Thyroid gland (tissue), 4 donors: ENCODE data around the gene FAAP100.

Source experiments
- POLR2A ChIP-seq, 2 donors: fragments of 450-650 bp; IDR thresholded peaks; one replicate each; pipeline ENCODE4 v1.6.1; 2017; ENCODE audit warnings: antibody characterized with exemption in 2 of 2, mild to moderate bottlenecking in 2 of 2, moderate library complexity in 1 of 2
- TF ChIP-seq, protein P1 (sequence below), 6 experiments: fragments of 200-600 bp in 3 of 6; fragments of 450-650 bp in 3 of 6; sonication (generic) in 3 of 6; IDR thresholded peaks; one replicate each; pipeline ENCODE4 v1.5.1; 2016 to 2019; ENCODE audit warnings: antibody characterized with exemption in 6 of 6, mild to moderate bottlenecking in 2 of 6, inconsistent platforms in 1 of 6, moderate library complexity in 1 of 6

DNA sequence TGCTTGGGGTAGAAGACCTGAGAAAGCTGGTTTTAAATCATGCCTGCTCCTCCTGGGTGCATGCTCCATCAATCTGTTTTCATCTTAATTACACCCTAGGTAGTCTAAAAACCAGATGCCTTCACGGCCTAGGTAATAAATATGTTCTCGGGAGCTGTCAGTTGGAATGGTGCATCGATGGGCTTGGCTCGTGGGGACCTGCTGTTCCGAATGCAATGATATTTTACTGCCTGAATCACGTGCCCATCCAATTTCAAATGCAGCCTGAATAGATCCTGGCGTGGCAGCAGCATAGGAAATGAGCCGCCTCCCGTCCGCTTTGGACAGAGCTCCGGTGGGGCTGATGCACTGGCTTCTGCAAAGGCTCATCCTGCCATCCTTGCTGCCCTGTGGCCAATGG is 18.8 kb upstream of the FAAP100 start:
- TF ChIP-seq, protein P1, sequence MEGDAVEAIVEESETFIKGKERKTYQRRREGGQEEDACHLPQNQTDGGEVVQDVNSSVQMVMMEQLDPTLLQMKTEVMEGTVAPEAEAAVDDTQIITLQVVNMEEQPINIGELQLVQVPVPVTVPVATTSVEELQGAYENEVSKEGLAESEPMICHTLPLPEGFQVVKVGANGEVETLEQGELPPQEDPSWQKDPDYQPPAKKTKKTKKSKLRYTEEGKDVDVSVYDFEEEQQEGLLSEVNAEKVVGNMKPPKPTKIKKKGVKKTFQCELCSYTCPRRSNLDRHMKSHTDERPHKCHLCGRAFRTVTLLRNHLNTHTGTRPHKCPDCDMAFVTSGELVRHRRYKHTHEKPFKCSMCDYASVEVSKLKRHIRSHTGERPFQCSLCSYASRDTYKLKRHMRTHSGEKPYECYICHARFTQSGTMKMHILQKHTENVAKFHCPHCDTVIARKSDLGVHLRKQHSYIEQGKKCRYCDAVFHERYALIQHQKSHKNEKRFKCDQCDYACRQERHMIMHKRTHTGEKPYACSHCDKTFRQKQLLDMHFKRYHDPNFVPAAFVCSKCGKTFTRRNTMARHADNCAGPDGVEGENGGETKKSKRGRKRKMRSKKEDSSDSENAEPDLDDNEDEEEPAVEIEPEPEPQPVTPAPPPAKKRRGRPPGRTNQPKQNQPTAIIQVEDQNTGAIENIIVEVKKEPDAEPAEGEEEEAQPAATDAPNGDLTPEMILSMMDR (IDR thresholded peaks at IDR 0.05), result no peak
- no peak for TF ChIP-seq POLR2A (IDR thresholded peaks at IDR 0.05)
